ENCODE results near the gene OR9Q1.

GRCh38 chr11:57974132-57974531 lies 49.5 kb upstream of the OR9Q1 start:
- no peak for TF ChIP-seq ATF3 (IDR thresholded peaks at IDR 0.05; ENCODE audit: insufficient read depth, low read depth, low read length)
- TF ChIP-seq POLR2A (IDR thresholded peaks at IDR 0.05; ENCODE audit: control extremely low read depth in 1 of 2, low read depth in 2 of 2, low read length in 2 of 2) = no peak
- no peak for TF ChIP-seq MAX (IDR thresholded peaks at IDR 0.05)
- no peak for TF ChIP-seq CEBPB (IDR thresholded peaks at IDR 0.05; ENCODE audit: low read depth, low read length)
- TF ChIP-seq ZNF274 (IDR thresholded peaks at IDR 0.05; ENCODE audit: borderline replicate concordance, extremely low read depth, low read length) = no peak
